Adrenal gland (tissue), 12 donors: Measurements from ENCODE around the gene LCMT2. TPM values are rescaled to one million over a fixed set of nuclear protein-coding genes. Genes with fewer than 3 reads are reported as not detected.
"Not testable (repeated sequence)": the region's sequence is repeated elsewhere in the genome, so short reads cannot be mapped to it uniquely, and the experiment has no call there.

Source experiments
- DNase-seq, 7 donors: peaks; one replicate each; pipeline ENCODE4 v3.0.0-alpha.2; 2019 to 2020
- H3K27ac ChIP-seq, 5 donors: fragments of 200-600 bp; sonication (generic) in 4 of 5; 1 replicate in 3 of 5; 2 replicates in 2 of 5; pipeline versions ENCODE4 v1.5.1 to v1.8.0; 2016 to 2020; ENCODE audit warnings: mild to moderate bottlenecking in 1 of 5
- H3K27me3 ChIP-seq: fragments of 200-600 bp; 2 replicates; pipeline ENCODE4 v1.8.0; 2021
- H3K36me3 ChIP-seq, 2 donors: fragments of 200-600 bp; replicated peaks in 1 of 2; 1 replicate in 1 of 2; 2 replicates in 1 of 2; pipeline versions ENCODE4 v1.5.1 to v1.8.0; 2018 to 2022
- H3K4me1 ChIP-seq, 2 donors: fragments of 200-600 bp; replicated peaks in 1 of 2; 1 replicate in 1 of 2; 2 replicates in 1 of 2; pipeline versions ENCODE4 v1.5.1 to v1.8.0; 2018 to 2021
- H3K4me3 ChIP-seq, 4 donors: fragments of 200-600 bp; sonication (generic) in 3 of 4; one replicate each; pipeline ENCODE4 v1.5.1; 2016 to 2018
- H3K9me3 ChIP-seq, 3 donors: fragments of 200-600 bp; sonication (generic) in 1 of 3; replicated peaks in 1 of 3; 1 replicate in 2 of 3; 2 replicates in 1 of 3; pipeline versions ENCODE4 v1.5.1 to v1.8.0; 2016 to 2021
- POLR2A ChIP-seq, 2 donors: fragments of 450-650 bp; IDR thresholded peaks; one replicate each; pipeline ENCODE4 v1.6.1; 2017; ENCODE audit warnings: antibody characterized with exemption in 2 of 2, mild to moderate bottlenecking in 2 of 2, moderate library complexity in 1 of 2
- WGBS, 4 donors: extraction: QIAGEN DNeasy Blood & Tissue Kit in 2 of 4; methylation state at CpG; one replicate each; pipeline versions ENCODE4 v1.1.5 to v1.1.7; 2013 to 2017; 5-methylcytosine and 5-hydroxymethylcytosine counted together
- intact Hi-C, 2 donors: fragments of 100-400 bp; cut with DNase I; formaldehyde crosslinking; loops; one replicate each; pipeline versions ENCODE4 v1.14.1 to v1.15.0; 2022 to 2023
- polyA plus RNA-seq, 3 donors: library from polyadenylated mRNA; stranded (reverse); fragments of 200-250 nt in 2 of 3; fragments of 350-450 nt in 1 of 3; fragmentation: Illumina TruSeq in 1 of 3; extraction: RNeasy Lipid Tissue Mini Kit (QIAGEN cat#74804) in 1 of 3; gene quantifications; one replicate each; pipeline ENCODE4 v1.2.3, GENCODE V29; 2013 to 2014
- total RNA-seq, 9 donors: library from RNA; depleted of rRNA in 4 of 9; stranded (reverse); fragments of >200 nt in 4 of 9; fragments of 120-200 nt in 1 of 9; fragmentation: NEBNext Ultra II Directional in 1 of 9; extraction: Animal tissue kit (Norgen Biotek cat#: 25700) in 1 of 9; gene quantifications; one replicate each; pipeline versions ENCODE4 v1.1.0 to v1.2.4, GENCODE V29; 2013 to 2023
- TF ChIP-seq, protein P1 (sequence below), 6 experiments: fragments of 450-650 bp in 4 of 6; fragments of 200-600 bp in 2 of 6; sonication (generic) in 1 of 6; IDR thresholded peaks; 1 replicate in 5 of 6; 2 replicates in 1 of 6; pipeline versions ENCODE4 v1.5.1 to v1.8.0; 2016 to 2021; ENCODE audit warnings: antibody characterized with exemption in 6 of 6, mild to moderate bottlenecking in 2 of 6, moderate library complexity in 1 of 6
- donor health status: healthy with polysubstance abuse.
- donor health status: Bipolar disorder and iron deficiency.
- donor health status: DM: yes; HTN: yes; CAD: no.
- donor health status: DM: no; HTN: no; CAD: no.
- donor health status: DM: no; HTN: no; CAD: no.
- donor health status: DM: yes; HTN: yes; CAD: no.

The LCMT2 gene
- total and polyA plus RNA-seq, 12 donors, result 2.3 to 14.0 (median 9.0) TPM

DNA sequence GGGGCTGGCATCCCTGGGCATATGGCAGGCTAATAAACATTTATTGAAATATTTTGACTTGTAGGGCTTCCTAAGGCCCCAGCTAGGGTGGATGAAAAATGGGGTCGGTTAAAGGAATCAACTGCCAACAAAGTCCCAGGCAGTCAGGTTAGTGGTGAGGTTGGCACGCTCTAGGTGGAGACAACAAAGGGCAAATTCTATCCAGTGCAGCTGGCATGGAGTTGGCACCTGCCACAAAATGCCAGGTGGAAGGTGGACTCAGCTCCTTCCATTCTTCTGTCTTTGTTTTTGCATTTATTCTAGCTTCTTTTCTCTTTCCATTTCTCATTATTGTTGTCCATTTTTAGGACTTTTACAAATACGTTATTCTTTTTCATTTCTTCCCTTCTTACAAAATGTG is 31.0 kb downstream of the LCMT2 start:
- 80 to 94% (median 83%) methylated on average over 3 of the region's 3 CpGs for WGBS, 4 donors
- Histone ChIP-seq H3K4me1 (no peaks in the 10 kb centered on the region), H3K27me3 (peaks cover 17% of the 10 kb centered on the region), H3K4me3 (no peak overlapping the region), H3K9me3 (no peaks in the 10 kb centered on the region), H3K36me3 (no peaks in the 10 kb centered on the region), H3K27ac (no peak overlapping the region)
- TF ChIP-seq, protein P1, sequence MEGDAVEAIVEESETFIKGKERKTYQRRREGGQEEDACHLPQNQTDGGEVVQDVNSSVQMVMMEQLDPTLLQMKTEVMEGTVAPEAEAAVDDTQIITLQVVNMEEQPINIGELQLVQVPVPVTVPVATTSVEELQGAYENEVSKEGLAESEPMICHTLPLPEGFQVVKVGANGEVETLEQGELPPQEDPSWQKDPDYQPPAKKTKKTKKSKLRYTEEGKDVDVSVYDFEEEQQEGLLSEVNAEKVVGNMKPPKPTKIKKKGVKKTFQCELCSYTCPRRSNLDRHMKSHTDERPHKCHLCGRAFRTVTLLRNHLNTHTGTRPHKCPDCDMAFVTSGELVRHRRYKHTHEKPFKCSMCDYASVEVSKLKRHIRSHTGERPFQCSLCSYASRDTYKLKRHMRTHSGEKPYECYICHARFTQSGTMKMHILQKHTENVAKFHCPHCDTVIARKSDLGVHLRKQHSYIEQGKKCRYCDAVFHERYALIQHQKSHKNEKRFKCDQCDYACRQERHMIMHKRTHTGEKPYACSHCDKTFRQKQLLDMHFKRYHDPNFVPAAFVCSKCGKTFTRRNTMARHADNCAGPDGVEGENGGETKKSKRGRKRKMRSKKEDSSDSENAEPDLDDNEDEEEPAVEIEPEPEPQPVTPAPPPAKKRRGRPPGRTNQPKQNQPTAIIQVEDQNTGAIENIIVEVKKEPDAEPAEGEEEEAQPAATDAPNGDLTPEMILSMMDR (IDR thresholded peaks at IDR 0.05), result no peak
- TF ChIP-seq POLR2A (IDR thresholded peaks at IDR 0.05), result no peak
- peak in 1 of 7 donors; percentile 14 for DNase-seq
- intact Hi-C loops, result no loop called here

DNA sequence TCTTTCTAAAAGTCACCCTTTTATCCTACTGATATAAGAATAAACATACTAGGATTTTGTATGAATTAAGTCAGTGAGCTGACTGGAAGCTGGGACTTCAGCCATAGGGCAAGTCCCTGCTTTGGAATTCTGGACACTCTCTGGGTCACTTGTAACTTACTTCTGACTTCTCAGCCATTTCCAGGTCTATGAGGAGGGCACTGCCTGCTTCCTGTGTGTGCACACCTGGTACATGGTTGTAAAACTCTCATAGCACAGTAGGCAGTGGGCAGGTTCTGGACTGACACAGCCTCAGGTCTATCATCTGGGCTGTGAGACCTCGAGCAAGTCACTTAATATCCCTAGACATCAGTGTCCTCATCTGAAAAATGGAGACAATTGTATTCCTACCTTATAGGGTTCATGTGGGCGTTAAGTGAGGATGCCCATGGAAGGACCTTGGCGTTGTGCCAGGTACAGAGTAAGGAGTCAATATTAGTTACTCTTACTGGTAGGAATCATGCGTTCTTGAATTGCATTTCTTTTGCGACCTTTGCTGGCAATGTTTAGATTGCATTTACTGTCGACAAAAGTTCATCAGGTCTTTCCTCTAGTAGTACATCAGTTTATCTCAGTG is 36.2 kb downstream of the LCMT2 start:
- WGBS, 4 donors, result 58 to 68% (median 64%) methylated on average over 6 of the region's 6 CpGs

DNA sequence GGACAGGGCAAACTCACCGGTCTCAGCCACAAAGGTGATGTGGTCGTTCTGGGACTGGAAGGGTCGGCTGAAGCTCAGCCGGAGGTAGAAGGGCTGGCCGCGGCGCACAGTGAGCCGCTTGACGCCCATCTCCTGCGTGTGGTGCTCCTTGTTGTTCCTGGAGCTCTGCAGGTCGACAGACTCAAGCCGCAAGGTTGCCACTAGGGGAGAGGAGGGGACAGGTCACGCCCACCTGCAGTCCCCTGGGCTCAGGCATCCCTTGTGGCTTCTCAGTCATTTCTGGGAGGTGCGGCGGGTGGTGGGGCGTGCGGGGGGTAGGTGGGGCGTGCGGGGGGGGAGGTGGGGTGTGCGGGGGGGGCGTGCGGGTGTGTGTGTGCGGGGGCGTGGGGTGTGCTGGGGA is 36.9 kb downstream of the LCMT2 start:
- intact Hi-C loops, result no loop called here
- Histone ChIP-seq H3K4me3 (no peak overlapping the region), H3K4me1 (no peaks in the 10 kb centered on the region), H3K9me3 (no peaks in the 10 kb centered on the region), H3K36me3 (no peaks in the 10 kb centered on the region), H3K27ac (no peak overlapping the region), H3K27me3 (peaks cover 22% of the 10 kb centered on the region)
- TF ChIP-seq, protein P1 (IDR thresholded peaks at IDR 0.05), result no peak
- no peak for TF ChIP-seq POLR2A (IDR thresholded peaks at IDR 0.05)
- DNase-seq, result peak in 1 of 7 donors; percentile 23
- WGBS, 4 donors, result 15 to 34% (median 25%) methylated on average over 4 to 23 of the region's 24 CpGs

More for the DNA sequence above, 36.2 kb downstream of the LCMT2 start:
- Histone ChIP-seq H3K4me1 (no peaks in the 10 kb centered on the region), H3K9me3 (no peaks in the 10 kb centered on the region), H3K27ac (no peak overlapping the region), H3K4me3 (no peak overlapping the region), H3K27me3 (peaks cover 22% of the 10 kb centered on the region), H3K36me3 (no peaks in the 10 kb centered on the region)
- DNase-seq, result peak in 1 of 7 donors; percentile 41
- TF ChIP-seq POLR2A (IDR thresholded peaks at IDR 0.05), result no peak
- TF ChIP-seq, protein P1 (IDR thresholded peaks at IDR 0.05), result no peak
- intact Hi-C loops, result no loop called here

DNA sequence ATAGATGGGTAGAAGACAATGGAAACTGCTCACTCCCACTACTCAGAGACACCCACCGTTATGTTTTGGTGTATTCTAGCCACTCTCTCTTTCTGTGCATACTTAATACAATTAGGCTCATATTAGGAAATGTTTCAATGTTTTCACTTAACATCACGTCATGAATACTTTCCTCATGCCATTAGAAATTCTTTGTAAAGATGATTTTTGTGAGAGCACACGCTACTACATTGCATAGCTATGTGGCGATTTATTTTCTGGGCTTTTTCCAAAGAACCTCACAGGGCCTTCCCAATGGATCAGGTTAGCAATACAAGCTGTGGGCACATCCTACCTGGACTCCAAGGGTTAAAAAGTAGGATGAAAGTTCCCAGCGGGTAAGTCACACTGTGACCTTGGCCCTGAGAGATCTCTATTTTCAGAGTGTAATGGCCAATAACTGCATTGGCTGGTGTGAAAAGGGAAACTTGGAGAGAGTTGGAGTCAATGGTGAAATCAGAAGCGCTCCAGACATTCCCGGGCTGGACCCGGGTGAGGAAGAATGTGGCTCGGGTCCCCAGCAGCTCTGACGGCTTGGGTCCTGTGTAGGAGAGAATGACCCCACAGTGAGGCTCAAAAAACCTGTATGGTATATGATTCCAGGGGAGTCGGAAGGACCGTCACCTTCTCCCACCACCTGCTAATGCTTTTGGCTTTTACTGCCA is 37.8 kb downstream of the LCMT2 start:
- DNase-seq, result peak in 1 of 7 donors; percentile 7
- WGBS, 4 donors, result 47 to 57% (median 53%) methylated on average over 12 of the region's 12 CpGs
- Histone ChIP-seq H3K36me3 (no peaks in the 10 kb centered on the region), H3K27me3 (peaks cover 16% of the 10 kb centered on the region), H3K4me1 (no peaks in the 10 kb centered on the region), H3K27ac (no peak overlapping the region), H3K9me3 (no peaks in the 10 kb centered on the region), H3K4me3 (no peak overlapping the region)
- no peak for TF ChIP-seq POLR2A (IDR thresholded peaks at IDR 0.05)
- TF ChIP-seq, protein P1 (IDR thresholded peaks at IDR 0.05), result no peak
- intact Hi-C loops, result no loop called here

DNA sequence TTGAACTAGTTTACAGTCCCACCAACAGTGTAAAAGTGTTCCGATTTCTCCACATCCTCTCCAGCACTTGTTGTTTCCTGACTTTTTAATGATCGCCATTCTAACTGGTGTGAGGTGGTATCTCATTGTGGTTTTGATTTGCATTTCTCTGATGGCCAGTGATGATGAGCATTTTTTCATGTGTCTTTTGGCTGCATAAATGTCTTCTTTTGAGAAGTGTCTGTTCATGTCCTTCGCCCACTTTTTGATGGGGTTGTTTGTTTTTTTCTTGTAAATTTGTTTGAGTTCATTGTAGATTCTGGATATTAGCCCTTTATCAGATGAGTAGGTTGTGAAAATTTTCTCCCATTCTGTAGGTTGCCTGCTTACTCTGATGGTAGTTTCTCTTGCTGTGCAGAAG is 40.7 kb downstream of the LCMT2 start:
- 90 to 100% (median 93%) methylated on average over 2 of the region's 3 CpGs for WGBS, 4 donors
- H3K9me3 ChIP-seq, DNase-seq, H3K4me1 ChIP-seq, H3K27ac ChIP-seq, H3K4me3 ChIP-seq, H3K36me3 ChIP-seq: not testable (repeated sequence)
- intact Hi-C loops, result loop anchor here in 1 of 2 donors (5.0 kb wide), 1 partner anchor 62 kb away; no protein-coding TSS in a partner anchor
- peaks cover 12% of the 10 kb centered on the region for H3K27me3 ChIP-seq
